ENCODE measurements around the gene GTF2IRD1.

GTF2IRD1 gene

GRCh38 chr7:74570533-74571156 lies 116.9 kb downstream of the GTF2IRD1 start:
- DNase-seq, result no peak

- no peak for DNase-seq
These were observed 118.7 kb downstream of the GTF2IRD1 start for GRCh38 chr7:74572301-74572979.

GRCh38 chr7:74573512-74573911 lies 119.8 kb downstream of the GTF2IRD1 start:
- no peak for DNase-seq

- DNase-seq, result no peak
These were observed 121.5 kb downstream of the GTF2IRD1 start for GRCh38 chr7:74575083-74575784.

- DNase-seq, result no peak
These were observed 122.1 kb downstream of the GTF2IRD1 start for GRCh38 chr7:74575811-74576210.

GRCh38 chr7:74579800-74580685 lies 126.3 kb downstream of the GTF2IRD1 start:
- DNase-seq, result no peak

GRCh38 chr7:74581916-74582440 lies 128.3 kb downstream of the GTF2IRD1 start:
- no peak for DNase-seq

GRCh38 chr7:74582447-74583039 lies 128.8 kb downstream of the GTF2IRD1 start:
- no peak for DNase-seq

GRCh38 chr7:74583630-74584029 lies 129.9 kb downstream of the GTF2IRD1 start:
- DNase-seq, result no peak

- no peak for DNase-seq
These were observed 130.7 kb downstream of the GTF2IRD1 start for GRCh38 chr7:74584160-74584954.

- DNase-seq, result no peak
These were observed 132.1 kb downstream of the GTF2IRD1 start for GRCh38 chr7:74585844-74586243.

- no peak for DNase-seq
These were observed 132.8 kb downstream of the GTF2IRD1 start for GRCh38 chr7:74586258-74587175.

- DNase-seq, result no peak
These were observed 133.9 kb downstream of the GTF2IRD1 start for GRCh38 chr7:74587435-74588126.

- DNase-seq, result no peak
These were observed 137.1 kb downstream of the GTF2IRD1 start for GRCh38 chr7:74590813-74591212.

- no peak for DNase-seq
These were observed 144.9 kb downstream of the GTF2IRD1 start for GRCh38 chr7:74598558-74598957.

GRCh38 chr7:74599244-74599643 lies 145.5 kb downstream of the GTF2IRD1 start:
- no peak for DNase-seq

GRCh38 chr7:74604326-74605020 lies 150.8 kb downstream of the GTF2IRD1 start:
- DNase-seq, result no peak

GRCh38 chr7:74606101-74606908 lies 152.6 kb downstream of the GTF2IRD1 start:
- peak; percentile 13 for DNase-seq

Measured in T-helper 9 cell (primary cell).